Osteocyte (in vitro differentiated cells): ENCODE results near the gene PIEZO1. TPM values are rescaled to one million over a fixed set of nuclear protein-coding genes. Genes with fewer than 3 reads are reported as not detected.

Experiments used
- DNase-seq: peaks from one replicate; pipeline ENCODE4 v3.0.0; 2021; ENCODE audit warnings: mixed read lengths; ENCODE audit not compliant: unreplicated experiment; ENCODE audit errors: extremely low spot score
- H3K27ac Mint-ChIP-seq: one replicate; pipeline ENCODE4 v1.8.0; 2021; ENCODE audit warnings: mild to moderate bottlenecking, mixed read lengths; ENCODE audit not compliant: unreplicated experiment
- H3K27me3 Mint-ChIP-seq: one replicate; pipeline ENCODE4 v1.8.0; 2021; ENCODE audit warnings: mixed read lengths; ENCODE audit not compliant: unreplicated experiment
- H3K36me3 Mint-ChIP-seq: one replicate; pipeline ENCODE4 v1.8.0; 2021; ENCODE audit warnings: mixed read lengths; ENCODE audit not compliant: unreplicated experiment
- H3K4me1 Mint-ChIP-seq: one replicate; pipeline ENCODE4 v1.8.0; 2021; ENCODE audit warnings: mixed read lengths; ENCODE audit not compliant: unreplicated experiment
- H3K4me3 Mint-ChIP-seq: one replicate; pipeline ENCODE4 v1.8.0; 2021; ENCODE audit warnings: mild to moderate bottlenecking, moderate library complexity, mixed read lengths; ENCODE audit not compliant: unreplicated experiment
- H3K9me3 Mint-ChIP-seq: one replicate; pipeline ENCODE4 v1.8.0; 2021; ENCODE audit warnings: mixed read lengths; ENCODE audit not compliant: unreplicated experiment
- total RNA-seq: library from RNA; stranded (reverse); gene quantifications from 2 replicates; pipeline ENCODE4 v1.2.1, GENCODE V29; 2021
- TF ChIP-seq, protein P1 (sequence below): fragments of 200-600 bp; sonication (generic); IDR thresholded peaks from 2 replicates; pipeline ENCODE4 v1.5.0; 2021; ENCODE audit warnings: antibody characterized with exemption, mild to moderate bottlenecking, moderate library complexity

PIEZO1 gene
- total RNA-seq, 1 donor from 2014 or later = 165 TPM

DNA sequence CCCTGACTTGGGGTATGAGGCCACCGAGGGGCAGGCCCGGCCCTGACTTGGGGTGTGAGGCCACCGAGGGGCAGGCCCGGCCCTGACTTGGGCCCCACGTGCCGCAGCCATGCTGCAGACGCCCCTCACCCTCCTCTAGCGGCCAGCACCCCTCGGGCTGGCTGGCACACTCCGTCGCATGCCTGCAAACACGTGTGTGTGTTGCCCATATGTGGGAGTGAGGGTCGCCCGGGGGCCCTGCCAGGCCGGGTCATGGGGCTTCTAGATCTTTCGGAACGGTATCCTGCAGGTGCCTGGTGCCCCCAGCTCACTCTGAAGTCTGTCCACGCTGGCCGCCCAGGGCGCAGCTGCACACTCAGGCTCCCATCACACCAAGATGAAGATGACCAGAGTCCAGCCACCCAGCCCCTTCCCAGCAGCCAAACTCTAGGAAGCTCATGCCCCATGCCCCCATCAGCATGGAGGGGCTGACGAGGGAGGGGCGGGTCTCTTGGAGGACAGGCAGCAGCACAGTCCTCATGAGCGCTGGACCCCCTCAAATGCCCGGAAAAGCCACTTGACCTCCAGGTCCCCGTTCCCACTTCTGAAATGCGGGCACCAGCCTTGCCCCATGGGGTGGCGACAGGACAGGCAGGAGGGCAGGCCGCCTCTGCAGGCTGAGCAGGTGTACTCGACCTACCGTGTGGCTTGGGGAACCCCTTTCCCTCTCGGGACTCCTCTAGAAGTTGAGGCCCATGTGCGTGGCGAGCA is 44.9 kb downstream of the PIEZO1 start:
- Mint-ChIP-seq H3K4me1 (peaks cover 6% of the 10 kb centered on the region), H3K4me3 (no peak overlapping the region), H3K27ac (no peak overlapping the region), H3K27me3 (no peaks in the 10 kb centered on the region), H3K36me3 (peaks cover 3% of the 10 kb centered on the region), H3K9me3 (no peaks in the 10 kb centered on the region)
- TF ChIP-seq, protein P1, sequence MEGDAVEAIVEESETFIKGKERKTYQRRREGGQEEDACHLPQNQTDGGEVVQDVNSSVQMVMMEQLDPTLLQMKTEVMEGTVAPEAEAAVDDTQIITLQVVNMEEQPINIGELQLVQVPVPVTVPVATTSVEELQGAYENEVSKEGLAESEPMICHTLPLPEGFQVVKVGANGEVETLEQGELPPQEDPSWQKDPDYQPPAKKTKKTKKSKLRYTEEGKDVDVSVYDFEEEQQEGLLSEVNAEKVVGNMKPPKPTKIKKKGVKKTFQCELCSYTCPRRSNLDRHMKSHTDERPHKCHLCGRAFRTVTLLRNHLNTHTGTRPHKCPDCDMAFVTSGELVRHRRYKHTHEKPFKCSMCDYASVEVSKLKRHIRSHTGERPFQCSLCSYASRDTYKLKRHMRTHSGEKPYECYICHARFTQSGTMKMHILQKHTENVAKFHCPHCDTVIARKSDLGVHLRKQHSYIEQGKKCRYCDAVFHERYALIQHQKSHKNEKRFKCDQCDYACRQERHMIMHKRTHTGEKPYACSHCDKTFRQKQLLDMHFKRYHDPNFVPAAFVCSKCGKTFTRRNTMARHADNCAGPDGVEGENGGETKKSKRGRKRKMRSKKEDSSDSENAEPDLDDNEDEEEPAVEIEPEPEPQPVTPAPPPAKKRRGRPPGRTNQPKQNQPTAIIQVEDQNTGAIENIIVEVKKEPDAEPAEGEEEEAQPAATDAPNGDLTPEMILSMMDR = no peak
- no peak for DNase-seq

DNA sequence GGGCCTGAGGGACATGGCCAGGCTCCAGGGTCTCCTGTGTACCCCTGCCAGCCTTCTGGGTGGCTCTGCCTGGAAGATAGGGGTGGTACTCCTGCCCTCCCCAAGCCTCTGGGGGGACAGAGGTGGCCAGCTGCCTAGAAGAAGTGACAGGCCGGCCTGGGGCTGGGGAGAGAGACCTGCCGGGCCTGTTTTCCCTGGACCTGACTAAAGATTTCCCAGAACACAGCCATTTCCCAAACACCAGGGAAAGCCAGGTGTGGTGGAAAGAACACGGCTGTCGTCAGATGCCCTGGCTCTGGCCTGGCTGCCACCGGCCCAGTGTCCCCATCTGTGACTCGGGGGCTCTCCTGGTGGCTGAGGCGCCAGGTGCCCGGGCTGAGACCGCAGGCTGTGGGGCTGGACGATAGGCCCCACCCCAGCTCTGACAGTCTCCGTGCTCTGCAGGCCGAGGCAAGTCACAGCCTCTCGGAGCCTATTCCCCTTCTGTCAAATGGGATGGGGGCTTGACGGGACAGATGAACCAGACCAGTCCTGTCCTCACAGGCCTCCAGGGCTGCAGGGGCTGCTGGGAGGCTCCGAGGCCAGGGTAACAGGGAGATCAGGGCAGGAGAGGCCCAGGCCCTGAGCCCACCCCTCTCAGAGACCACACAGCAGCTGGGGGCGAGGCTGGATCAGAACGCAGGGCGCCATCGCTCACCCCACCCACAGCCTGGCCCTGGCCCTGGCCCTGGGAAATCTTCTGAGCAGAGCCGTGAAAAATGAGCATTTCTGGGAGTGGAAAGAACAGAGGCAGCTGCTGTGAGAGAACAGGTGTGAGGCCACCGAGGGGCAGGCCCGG is 45.7 kb downstream of the PIEZO1 start:
- Mint-ChIP-seq H3K9me3 (no peaks in the 10 kb centered on the region), H3K27me3 (no peaks in the 10 kb centered on the region), H3K27ac (no peak overlapping the region), H3K4me1 (peaks cover 2% of the 10 kb centered on the region), H3K4me3 (no peak overlapping the region), H3K36me3 (peaks cover 3% of the 10 kb centered on the region)
- no peak for DNase-seq
- TF ChIP-seq, protein P1 = no peak

DNA sequence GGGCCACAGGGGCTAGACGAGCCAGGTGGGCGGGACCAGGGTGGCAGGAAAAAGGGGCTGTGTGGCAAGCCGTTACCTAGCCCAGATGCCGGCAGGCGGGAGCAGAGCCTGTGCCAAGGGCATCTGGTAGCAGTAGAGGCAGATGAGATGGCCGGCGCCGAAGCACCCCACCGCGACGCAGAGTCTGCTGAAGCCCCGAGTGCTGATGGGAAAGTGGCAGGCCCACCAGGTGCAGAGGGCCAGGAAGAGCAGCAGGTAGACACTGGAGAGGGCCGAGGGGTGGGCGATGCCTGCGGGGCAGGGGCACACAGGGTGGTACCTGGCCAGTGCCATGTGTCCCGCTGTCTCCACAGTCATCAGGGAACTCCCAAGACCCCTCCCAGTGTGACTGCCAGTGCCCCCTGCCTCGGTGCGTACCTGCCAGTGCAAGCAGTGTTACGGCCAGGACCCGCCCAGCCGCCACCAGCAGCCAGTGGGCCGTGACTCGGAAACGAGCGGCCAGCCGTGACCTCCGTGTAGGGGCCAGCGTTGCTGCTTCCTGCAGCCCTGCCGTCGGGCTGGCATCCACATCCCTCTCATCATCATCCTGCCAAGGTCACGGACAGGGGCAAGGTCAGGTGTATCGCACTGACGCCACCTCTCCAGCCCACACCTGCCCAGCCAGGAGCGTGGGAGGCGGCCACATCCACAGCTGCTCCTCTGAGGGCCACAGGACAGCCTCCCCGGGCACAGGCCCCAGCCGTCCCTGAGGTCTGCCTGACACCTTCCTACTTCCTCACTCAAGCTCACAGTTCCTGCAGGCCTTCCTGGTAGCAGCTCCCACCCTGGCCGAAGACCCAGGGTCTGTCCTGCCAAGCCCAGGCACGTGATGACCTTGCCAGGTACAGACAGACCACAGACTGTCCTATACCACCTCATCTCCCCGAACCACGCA is 46.6 kb downstream of the PIEZO1 start:
- Mint-ChIP-seq H3K27me3 (no peaks in the 10 kb centered on the region), H3K27ac (no peak overlapping the region), H3K4me1 (no peaks in the 10 kb centered on the region), H3K9me3 (no peaks in the 10 kb centered on the region), H3K4me3 (no peak overlapping the region), H3K36me3 (peaks cover 3% of the 10 kb centered on the region)
- DNase-seq = no peak
- TF ChIP-seq, protein P1 = no peak

DNA sequence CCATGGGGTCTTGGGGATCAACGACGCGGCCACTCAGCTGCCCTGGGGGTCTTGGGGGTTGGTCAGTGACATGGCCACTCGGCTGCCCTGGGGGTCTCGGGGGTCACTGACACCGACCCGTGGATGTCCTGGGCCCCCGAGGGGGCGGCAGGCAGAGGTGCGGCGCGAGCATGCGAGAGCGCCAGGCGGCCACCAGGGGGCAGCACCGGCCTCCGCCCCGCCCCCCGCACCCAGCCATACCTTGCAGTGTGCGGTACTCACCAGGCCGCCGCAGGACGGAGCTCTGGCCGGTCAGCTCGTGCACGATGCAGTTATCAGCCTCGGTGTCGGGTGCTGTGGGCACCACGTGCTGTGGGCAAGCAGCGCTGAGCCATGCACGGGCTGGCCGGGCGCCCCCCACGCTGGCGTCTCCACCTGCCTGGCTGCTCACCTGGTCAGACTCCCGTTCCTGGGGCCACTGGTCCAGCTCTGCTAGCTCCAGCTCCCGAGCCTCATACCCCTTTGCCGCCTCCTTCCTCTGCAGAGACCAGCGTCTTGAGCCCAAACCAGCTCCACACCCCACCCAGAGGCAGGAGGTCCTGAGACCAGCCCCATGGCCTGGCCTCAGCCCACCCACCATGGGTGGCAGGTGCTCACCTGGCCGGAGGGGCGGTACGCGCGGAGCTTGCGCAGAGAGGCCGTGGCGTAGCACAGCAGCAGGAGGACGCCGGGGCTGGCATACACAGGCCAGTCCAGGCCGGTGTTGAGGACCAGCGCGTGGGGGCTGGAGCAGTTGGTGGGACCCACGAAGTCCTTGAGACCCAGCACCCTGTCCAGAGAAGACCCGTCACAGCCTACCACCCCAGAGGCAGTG is 47.5 kb downstream of the PIEZO1 start:
- no peak for DNase-seq

More for the DNA sequence above, 47.5 kb downstream of the PIEZO1 start:
- Mint-ChIP-seq H3K4me3 (no peak overlapping the region), H3K36me3 (peaks cover 3% of the 10 kb centered on the region), H3K27me3 (no peaks in the 10 kb centered on the region), H3K9me3 (no peaks in the 10 kb centered on the region), H3K27ac (no peak overlapping the region), H3K4me1 (no peaks in the 10 kb centered on the region)
- TF ChIP-seq, protein P1 = peak; percentile 96
